Measurements from ENCODE around the gene RPL4. TPM values are rescaled to one million over a fixed set of nuclear protein-coding genes. Genes with fewer than 3 reads are reported as not detected.

The RPL4 gene
- total and polyA plus RNA-seq, 9 of the 15 experiments (the other 6 are each of a cell fraction or from before 2014, with no cell fraction given) = 2,055 to 7,760 (median 5,069) TPM

GRCh38 chr15:66481107-66481856, 23.4 kb downstream of the RPL4 start (continued):
- TF ChIP-seq ZBTB33 (CRISPR knock-in tag; IDR thresholded peaks at IDR 0.05) (no peak), HDAC2 (IDR thresholded peaks at IDR 0.05) (no peak), ZNF512 (tag; IDR thresholded peaks at IDR 0.05) (no peak), ZNF384 (IDR thresholded peaks at IDR 0.05; ENCODE audit: low read depth, low read length) (peak; percentile 78), FOXJ2 (tag; IDR thresholded peaks at IDR 0.05) (no peak), NFIC (IDR thresholded peaks at IDR 0.05) (peak; percentile 64), POLR2G (IDR thresholded peaks at IDR 0.05; ENCODE audit: low read depth, low read length) (no peak), ETV5 (CRISPR knock-in tag; IDR thresholded peaks at IDR 0.05; ENCODE audit: low read depth) (no peak), TCF15 (CRISPR knock-in tag; IDR thresholded peaks at IDR 0.05) (no peak), ARID2 (IDR thresholded peaks at IDR 0.05) (no peak), MYBL2 (IDR thresholded peaks at IDR 0.05; ENCODE audit: low read depth) (peak; percentile 58), MYBL2 (CRISPR knock-in tag; IDR thresholded peaks at IDR 0.05; ENCODE audit: borderline replicate concordance) (no peak), GTF2F1 (IDR thresholded peaks at IDR 0.05; ENCODE audit: low read depth, low read length) (no peak), SREBF2 (CRISPR knock-in tag; IDR thresholded peaks at IDR 0.05) (no peak), HMGXB4 (CRISPR knock-in tag; IDR thresholded peaks at IDR 0.05) (no peak), CLOCK (CRISPR knock-in tag; IDR thresholded peaks at IDR 0.05; ENCODE audit: borderline replicate concordance) (no peak), ARID1B (IDR thresholded peaks at IDR 0.05) (peak; percentile 90), SMARCB1 (IDR thresholded peaks at IDR 0.05; ENCODE audit: insufficient read length, low read depth) (no peak), ZNF274 (IDR thresholded peaks at IDR 0.05; ENCODE audit: borderline replicate concordance, low read depth, low read length) (no peak), ARNT (IDR thresholded peaks at IDR 0.05) (no peak), TBL1XR1 (IDR thresholded peaks at IDR 0.05; ENCODE audit: low read length in 2 of 2) (peak in 1 of 2 experiments; percentile 55; a peak in 1 of 4 replicates)
